ENCODE measurements around the gene TMLHE. TPM values are rescaled to one million over a fixed set of nuclear protein-coding genes. Genes with fewer than 3 reads are reported as not detected.
A peak's percentile ranks its signal among the peaks of the same experiment; 100 is the strongest.

Gene TMLHE
- total RNA-seq, 1 experiment from 2014 or later, result 36.4 TPM

- DNase-seq (ENCODE audit: low read depth, low spot score) (no peak), ATAC-seq (no peak)
- no peak for TF ChIP-seq POLR2AphosphoS5 (IDR thresholded peaks at IDR 0.05; ENCODE audit: low read depth, low read length)
- Histone ChIP-seq H3K27me3 (ENCODE audit: control insufficient read depth, insufficient read depth, low read length) (no peaks in the 10 kb centered on the region), H3K9me3 (ENCODE audit: control insufficient read depth, insufficient read depth, low read depth, low read length) (peaks cover 19% of the 10 kb centered on the region; the same call in 1 of the 2 replicates), H3K36me3 (ENCODE audit: control insufficient read depth, insufficient read depth, low read length) (no peaks in the 10 kb centered on the region), H3K27ac (ENCODE audit: low read length) (no peak overlapping the region), H3K4me3 (ENCODE audit: low read depth in 2 of 2, low read length in 2 of 2) (no peak overlapping the region), H3K4me1 (ENCODE audit: control insufficient read depth, insufficient read depth, low read length) (no peaks in the 10 kb centered on the region)
- intact Hi-C loops (cut with micrococcal nuclease; ENCODE audit: unreplicated experiment), result no loop called here
- POLR2A ChIA-PET, result no interaction called here
- in situ Hi-C loops (cut with HindIII; ENCODE audit: low pct_unique_long_range_greater_than_20kb, low sequenced_read_pairs), result no loop called here
- BruUV-seq (replicated peaks), result no TSS peak
- CTCF ChIA-PET, result no interaction called here
Measured at GRCh38 chrX:155592981-155593380, 19.8 kb downstream of the TMLHE start.

GRCh38 chrX:155592331-155592730 lies 20.4 kb downstream of the TMLHE start:
- H3K4me1 ChIP-seq (ENCODE audit: control insufficient read depth, insufficient read depth, low read length), result no peaks in the 10 kb centered on the region
- no peak overlapping the region for H3K4me3 ChIP-seq (ENCODE audit: low read depth in 2 of 2, low read length in 2 of 2)
- ChIA-PET POLR2A (no interaction called here), CTCF (no interaction called here)
- TF ChIP-seq REST (IDR thresholded peaks at IDR 0.05; ENCODE audit: insufficient read depth in 1 of 2, low read depth in 2 of 2, low read length in 1 of 2), result no peak
- no peak for TF ChIP-seq SIN3A (IDR thresholded peaks at IDR 0.05; ENCODE audit: borderline replicate concordance, insufficient read depth, low read depth, low read length)
- TF ChIP-seq CTCF (IDR thresholded peaks at IDR 0.05), result no peak
- no peak for TF ChIP-seq TCF7L2 (IDR thresholded peaks at IDR 0.05; ENCODE audit: low read depth, low read length)
- TF ChIP-seq POLR2AphosphoS5 (IDR thresholded peaks at IDR 0.05; ENCODE audit: low read depth, low read length), result no peak
- in situ Hi-C loops (cut with HindIII; ENCODE audit: low pct_unique_long_range_greater_than_20kb, low sequenced_read_pairs) (no loop called here), intact Hi-C loops (cut with micrococcal nuclease; ENCODE audit: unreplicated experiment) (no loop called here)
- H3K36me3 ChIP-seq (ENCODE audit: control insufficient read depth, insufficient read depth, low read length), result no peaks in the 10 kb centered on the region
- H3K27ac ChIP-seq (ENCODE audit: low read length), result no peak overlapping the region
- BruUV-seq (replicated peaks), result no TSS peak
- H3K9me3 ChIP-seq (ENCODE audit: control insufficient read depth, insufficient read depth, low read depth, low read length), result peaks cover 16% of the 10 kb centered on the region; the same call in 1 of the 2 replicates
- DNase-seq (ENCODE audit: low read depth, low spot score) (no peak), ATAC-seq (no peak)
- no peaks in the 10 kb centered on the region for H3K27me3 ChIP-seq (ENCODE audit: control insufficient read depth, insufficient read depth, low read length)

- Histone ChIP-seq H3K4me3 (ENCODE audit: low read depth in 2 of 2, low read length in 2 of 2) (no peak overlapping the region), H3K27me3 (ENCODE audit: control insufficient read depth, insufficient read depth, low read length) (no peaks in the 10 kb centered on the region), H3K4me1 (ENCODE audit: control insufficient read depth, insufficient read depth, low read length) (no peaks in the 10 kb centered on the region), H3K36me3 (ENCODE audit: control insufficient read depth, insufficient read depth, low read length) (no peaks in the 10 kb centered on the region), H3K27ac (ENCODE audit: low read length) (no peak overlapping the region), H3K9me3 (ENCODE audit: control insufficient read depth, insufficient read depth, low read depth, low read length) (peaks cover 6% of the 10 kb centered on the region; the same call in 1 of the 2 replicates)
- peak; percentile 53 for ATAC-seq
- BruUV-seq (replicated peaks), result no TSS peak
- in situ Hi-C loops (cut with HindIII; ENCODE audit: low pct_unique_long_range_greater_than_20kb, low sequenced_read_pairs) (no loop called here), intact Hi-C loops (cut with micrococcal nuclease; ENCODE audit: unreplicated experiment) (no loop called here)
- CTCF ChIA-PET, result no interaction called here
- no peak for DNase-seq (ENCODE audit: low read depth, low spot score)
- POLR2A ChIA-PET, result no interaction called here
- TF ChIP-seq SIN3A (IDR thresholded peaks at IDR 0.05; ENCODE audit: borderline replicate concordance, insufficient read depth, low read depth, low read length), result no peak
- peak; percentile 14; the same call in 1 of the 2 replicates for TF ChIP-seq CTCF (IDR thresholded peaks at IDR 0.05)
- TF ChIP-seq REST (IDR thresholded peaks at IDR 0.05; ENCODE audit: insufficient read depth in 1 of 2, low read depth in 2 of 2, low read length in 1 of 2), result no peak
- no peak for TF ChIP-seq TCF7L2 (IDR thresholded peaks at IDR 0.05; ENCODE audit: low read depth, low read length)
- TF ChIP-seq POLR2AphosphoS5 (IDR thresholded peaks at IDR 0.05; ENCODE audit: low read depth, low read length), result no peak
Measured at GRCh38 chrX:155577682-155578081, 35.1 kb downstream of the TMLHE start.

Data from Panc1 (cell line).